Endodermal cell (in vitro differentiated cells): ENCODE results near the gene TMEM255B. TPM values are rescaled to one million over a fixed set of nuclear protein-coding genes. Genes with fewer than 3 reads are reported as not detected.
"Not testable (repeated sequence)": the region's sequence is repeated elsewhere in the genome, so short reads cannot be mapped to it uniquely, and the experiment has no call there.

Source experiments
- DNase-seq: peaks from one replicate; pipeline ENCODE4 v3.0.0-alpha.2; 2017
- H3K27ac ChIP-seq: 2 replicates; pipeline ENCODE4 v1.5.1; 2013; ENCODE audit warnings: mild to moderate bottlenecking, low read depth, low read length, moderate library complexity
- H3K27me3 ChIP-seq: 2 replicates; pipeline ENCODE4 v1.6.1; 2013; ENCODE audit warnings: mild to moderate bottlenecking, low read length, moderate library complexity; ENCODE audit not compliant: insufficient read depth, control insufficient read depth, poor library complexity, severe bottlenecking
- H3K36me3 ChIP-seq: 2 replicates; pipeline ENCODE4 v1.7.0; 2013; ENCODE audit warnings: mild to moderate bottlenecking, low read length, moderate library complexity; ENCODE audit not compliant: control insufficient read depth, insufficient read depth
- H3K4me1 ChIP-seq: one replicate; pipeline ENCODE4 v1.7.0; 2013; ENCODE audit warnings: low read length; ENCODE audit not compliant: control insufficient read depth, insufficient read depth
- H3K4me3 ChIP-seq: 2 replicates; pipeline ENCODE4 v1.5.1; 2013; ENCODE audit warnings: mild to moderate bottlenecking, low read length, moderate library complexity
- H3K9ac ChIP-seq: 2 replicates; pipeline ENCODE4 v1.6.1; 2013; ENCODE audit warnings: mild to moderate bottlenecking, low read length, moderate library complexity; ENCODE audit not compliant: poor library complexity, severe bottlenecking; ENCODE audit errors: extremely low read depth
- H3K9me3 ChIP-seq: 2 replicates; pipeline ENCODE4 v1.6.1; 2013; ENCODE audit warnings: mild to moderate bottlenecking, low read length, moderate library complexity; ENCODE audit not compliant: control insufficient read depth
- H3K27ac Mint-ChIP-seq: 2 replicates; pipeline ENCODE4 v1.8.0; 2020; ENCODE audit warnings: mixed read lengths
- H3K27me3 Mint-ChIP-seq: 2 replicates; pipeline ENCODE4 v1.8.0; 2021; ENCODE audit warnings: mild to moderate bottlenecking, mixed read lengths; ENCODE audit not compliant: insufficient read depth
- H3K36me3 Mint-ChIP-seq: 2 replicates; pipeline ENCODE4 v1.8.0; 2020; ENCODE audit warnings: low read depth, mixed read lengths
- H3K4me1 Mint-ChIP-seq: 2 replicates; pipeline ENCODE4 v1.8.0; 2020; ENCODE audit warnings: mixed read lengths
- H3K4me3 Mint-ChIP-seq: 2 replicates; pipeline ENCODE4 v1.8.0; 2020; ENCODE audit warnings: mild to moderate bottlenecking, moderate library complexity, mixed read lengths
- H3K9me3 Mint-ChIP-seq: 2 replicates; pipeline ENCODE4 v1.8.0; 2020; ENCODE audit warnings: mild to moderate bottlenecking, mixed read lengths
- CTCF ChIP-seq: fragments of 200-600 bp; sonication (generic); conservative IDR thresholded peaks from 2 replicates; pipeline ENCODE4 v1.5.0; 2021; ENCODE audit warnings: antibody characterized with exemption, mild to moderate bottlenecking
- WGBS, 2 experiments: methylation state at CpG; one replicate each; pipeline versions ENCODE4 v1.1.5 to v1.1.7; 2013; ENCODE audit warnings: missing lambda C conversion rate in 2 of 2, mixed read lengths in 1 of 2; ENCODE audit not compliant: insufficient coverage in 1 of 2, insufficient read length in 1 of 2; 5-methylcytosine and 5-hydroxymethylcytosine counted together
- total RNA-seq, 2 donors: library from RNA; stranded (reverse); fragmentation: NEBNext Ultra II Directional in 1 of 2; extraction: Animal tissue kit (Norgen Biotek cat#: 25700) in 1 of 2; gene quantifications; 2 replicates in 1 of 2; 3 replicates in 1 of 2; pipeline ENCODE4 v1.2.1, GENCODE V29; 2021

TMEM255B gene
- total RNA-seq, 2 donors from 2014 or later = 0.55 to 2.1 TPM

GRCh38 chr13:113789167-113789566 lies 30.1 kb downstream of the TMEM255B start:
- Mint-ChIP-seq H3K9me3 (peaks cover 6% of the 10 kb centered on the region), H3K27me3 (peaks cover 2% of the 10 kb centered on the region), H3K4me3 (no peak overlapping the region), H3K36me3 (peaks cover 2% of the 10 kb centered on the region), H3K4me1 (no peaks in the 10 kb centered on the region), H3K27ac (no peak overlapping the region)
- H3K9ac ChIP-seq = no peak overlapping the region
- H3K27ac ChIP-seq = no peak overlapping the region
- H3K36me3 ChIP-seq = no peaks in the 10 kb centered on the region
- no peak for TF ChIP-seq CTCF
- H3K4me3 ChIP-seq = no peak overlapping the region
- no peaks in the 10 kb centered on the region for H3K4me1 ChIP-seq
- no peaks in the 10 kb centered on the region for H3K27me3 ChIP-seq
- H3K9me3 ChIP-seq = no peaks in the 10 kb centered on the region
- WGBS, 2 experiments = 87 to 89% methylated on average over 4 to 6 of the region's 6 CpGs
- DNase-seq = peak; percentile 10

GRCh38 chr13:113789931-113790330 lies 30.9 kb downstream of the TMEM255B start:
- not testable (repeated sequence) for H3K4me3 ChIP-seq, H3K9ac ChIP-seq, H3K27me3 ChIP-seq, H3K4me3 Mint-ChIP-seq, H3K9me3 ChIP-seq, H3K27ac ChIP-seq, H3K36me3 Mint-ChIP-seq, H3K36me3 ChIP-seq, H3K27ac Mint-ChIP-seq, H3K4me1 ChIP-seq, H3K9me3 Mint-ChIP-seq, H3K4me1 Mint-ChIP-seq, H3K27me3 Mint-ChIP-seq
- peak; percentile 10 for DNase-seq
- WGBS, 2 experiments = 84 to 95% methylated on average over 6 to 13 of the region's 13 CpGs

GRCh38 chr13:113791226-113791625 lies 32.2 kb downstream of the TMEM255B start:
- no peaks in the 10 kb centered on the region for H3K36me3 Mint-ChIP-seq
- H3K9ac ChIP-seq = no peak overlapping the region
- no peaks in the 10 kb centered on the region for H3K27me3 Mint-ChIP-seq
- no peak overlapping the region for H3K27ac ChIP-seq
- H3K27me3 ChIP-seq = no peaks in the 10 kb centered on the region
- WGBS, 2 experiments = 83 to 94% methylated on average over 13 to 17 of the region's 17 CpGs
- DNase-seq = peak; percentile 17
- no peaks in the 10 kb centered on the region for H3K9me3 ChIP-seq
- no peak overlapping the region for H3K4me3 Mint-ChIP-seq
- H3K9me3 Mint-ChIP-seq = no peaks in the 10 kb centered on the region
- TF ChIP-seq CTCF = no peak
- no peak overlapping the region for H3K27ac Mint-ChIP-seq
- H3K4me1 ChIP-seq = no peaks in the 10 kb centered on the region
- H3K36me3 ChIP-seq = no peaks in the 10 kb centered on the region
- no peaks in the 10 kb centered on the region for H3K4me1 Mint-ChIP-seq
- H3K4me3 ChIP-seq = no peak overlapping the region

- Histone ChIP-seq H3K36me3 (no peaks in the 10 kb centered on the region), H3K4me3 (no peak overlapping the region), H3K27me3 (no peaks in the 10 kb centered on the region), H3K4me1 (no peaks in the 10 kb centered on the region), H3K9ac (no peak overlapping the region), H3K27ac (no peak overlapping the region), H3K9me3 (no peaks in the 10 kb centered on the region)
- no peak for TF ChIP-seq CTCF
- Mint-ChIP-seq H3K36me3 (no peaks in the 10 kb centered on the region), H3K4me3 (no peak overlapping the region), H3K9me3 (no peaks in the 10 kb centered on the region), H3K27ac (no peak overlapping the region), H3K4me1 (no peaks in the 10 kb centered on the region), H3K27me3 (no peaks in the 10 kb centered on the region)
- DNase-seq = peak; percentile 24
- WGBS, 2 experiments = 90 to 100% methylated on average over 1 to 19 of the region's 19 CpGs
These were observed 32.7 kb downstream of the TMEM255B start for GRCh38 chr13:113791761-113792160.
